Vagina (tissue), 2 donors: ENCODE results near the gene AZGP1.

Experiments used
- CTCF ChIP-seq, 3 experiments: fragments of 450-650 bp in 2 of 3; fragments of 200-600 bp in 1 of 3; sonication (generic) in 1 of 3; IDR thresholded peaks; one replicate each; pipeline ENCODE4 v1.5.1; 2017 to 2019; ENCODE audit warnings: antibody characterized with exemption in 3 of 3, mild to moderate bottlenecking in 2 of 3, moderate library complexity in 2 of 3
- POLR2AphosphoS5 ChIP-seq, 2 donors: sonication (generic); formaldehyde crosslinking; IDR thresholded peaks; one replicate each; pipeline ENCODE4 v1.9.0; 2017; ENCODE audit warnings: antibody characterized with exemption in 2 of 2, mild to moderate bottlenecking in 2 of 2, low read depth in 1 of 2; ENCODE audit not compliant: insufficient read depth in 1 of 2

GRCh38 chr7:99938296-99938695, 37.5 kb downstream of the AZGP1 start:
- TF ChIP-seq CTCF (IDR thresholded peaks at IDR 0.05) (no peak), POLR2AphosphoS5 (IDR thresholded peaks at IDR 0.05; ENCODE audit: insufficient read depth in 1 of 2, low read depth in 1 of 2) (no peak)
